Tibial nerve (tissue), 4 donors: Measurements from ENCODE around the gene ADGRB3. TPM values are rescaled to one million over a fixed set of nuclear protein-coding genes. Genes with fewer than 3 reads are reported as not detected.

Experiments used
- DNase-seq, 2 donors: peaks; one replicate each; pipeline ENCODE4 v3.0.0-alpha.2; 2019; ENCODE audit warnings: low spot score in 2 of 2
- H3K27ac ChIP-seq, 4 donors: fragments of 200-600 bp; sonication (generic) in 3 of 4; one replicate each; pipeline ENCODE4 v1.5.1; 2017 to 2019; ENCODE audit warnings: mild to moderate bottlenecking in 1 of 4
- H3K27me3 ChIP-seq, 2 donors: fragments of 200-600 bp; sonication (generic) in 1 of 2; one replicate each; pipeline versions ENCODE4 v1.5.1 to v1.6.0; 2017 to 2019
- H3K36me3 ChIP-seq, 3 donors: fragments of 200-600 bp; sonication (generic); one replicate each; pipeline ENCODE4 v1.5.1; 2018 to 2019
- H3K4me1 ChIP-seq, 4 donors: fragments of 200-600 bp; sonication (generic) in 3 of 4; one replicate each; pipeline ENCODE4 v1.5.1; 2017 to 2019
- H3K4me3 ChIP-seq, 4 donors: fragments of 200-600 bp; sonication (generic) in 3 of 4; one replicate each; pipeline ENCODE4 v1.5.1; 2017 to 2019; ENCODE audit warnings: mild to moderate bottlenecking in 1 of 4, moderate library complexity in 1 of 4
- H3K9me3 ChIP-seq, 4 donors: fragments of 200-600 bp; sonication (generic) in 3 of 4; one replicate each; pipeline ENCODE4 v1.5.1; 2017 to 2019
- EP300 ChIP-seq, 2 donors: sonication (generic); formaldehyde crosslinking; IDR thresholded peaks; one replicate each; pipeline ENCODE4 v1.6.1; 2017; ENCODE audit warnings: antibody characterized with exemption in 2 of 2, mild to moderate bottlenecking in 1 of 2
- POLR2A ChIP-seq, 2 donors: fragments of 450-650 bp; IDR thresholded peaks; one replicate each; pipeline ENCODE4 v1.6.1; 2017; ENCODE audit warnings: antibody characterized with exemption in 2 of 2, mild to moderate bottlenecking in 2 of 2, moderate library complexity in 2 of 2
- WGBS, 2 donors: methylation state at CpG; one replicate each; pipeline ENCODE4 v1.1.5; 2018; 5-methylcytosine and 5-hydroxymethylcytosine counted together
- total RNA-seq, 4 donors: library from RNA; depleted of rRNA; stranded (reverse); fragments of >200 nt; gene quantifications; one replicate each; pipeline ENCODE4 v1.1.0, GENCODE V29; 2016
- TF ChIP-seq, protein P1 (sequence below), 5 experiments: fragments of 200-600 bp in 3 of 5; fragments of 450-650 bp in 2 of 5; sonication (generic) in 3 of 5; IDR thresholded peaks; one replicate each; pipeline ENCODE4 v1.5.1; 2016 to 2019; ENCODE audit warnings: antibody characterized with exemption in 5 of 5, mild to moderate bottlenecking in 3 of 5, moderate library complexity in 2 of 5

ADGRB3 gene
- total RNA-seq, 4 donors from 2014 or later, result 9.0 to 17.9 (median 11.4) TPM

- no peak for DNase-seq
- Histone ChIP-seq H3K36me3 (no peaks in the 10 kb centered on the region), H3K27me3 (no peaks in the 10 kb centered on the region), H3K4me3 (no peak overlapping the region), H3K4me1 (no peaks in the 10 kb centered on the region), H3K27ac (no peak overlapping the region), H3K9me3 (no peaks in the 10 kb centered on the region)
- WGBS, 2 donors, result 74 to 83% methylated on average over 1 of the region's 1 CpG
- TF ChIP-seq, protein P1, sequence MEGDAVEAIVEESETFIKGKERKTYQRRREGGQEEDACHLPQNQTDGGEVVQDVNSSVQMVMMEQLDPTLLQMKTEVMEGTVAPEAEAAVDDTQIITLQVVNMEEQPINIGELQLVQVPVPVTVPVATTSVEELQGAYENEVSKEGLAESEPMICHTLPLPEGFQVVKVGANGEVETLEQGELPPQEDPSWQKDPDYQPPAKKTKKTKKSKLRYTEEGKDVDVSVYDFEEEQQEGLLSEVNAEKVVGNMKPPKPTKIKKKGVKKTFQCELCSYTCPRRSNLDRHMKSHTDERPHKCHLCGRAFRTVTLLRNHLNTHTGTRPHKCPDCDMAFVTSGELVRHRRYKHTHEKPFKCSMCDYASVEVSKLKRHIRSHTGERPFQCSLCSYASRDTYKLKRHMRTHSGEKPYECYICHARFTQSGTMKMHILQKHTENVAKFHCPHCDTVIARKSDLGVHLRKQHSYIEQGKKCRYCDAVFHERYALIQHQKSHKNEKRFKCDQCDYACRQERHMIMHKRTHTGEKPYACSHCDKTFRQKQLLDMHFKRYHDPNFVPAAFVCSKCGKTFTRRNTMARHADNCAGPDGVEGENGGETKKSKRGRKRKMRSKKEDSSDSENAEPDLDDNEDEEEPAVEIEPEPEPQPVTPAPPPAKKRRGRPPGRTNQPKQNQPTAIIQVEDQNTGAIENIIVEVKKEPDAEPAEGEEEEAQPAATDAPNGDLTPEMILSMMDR (IDR thresholded peaks at IDR 0.05), result no peak
- TF ChIP-seq EP300 (IDR thresholded peaks at IDR 0.05) (no peak), POLR2A (IDR thresholded peaks at IDR 0.05) (no peak)
Observed at GRCh38 chr6:69090132-69090531, 455.1 kb downstream of the ADGRB3 start.

DNA sequence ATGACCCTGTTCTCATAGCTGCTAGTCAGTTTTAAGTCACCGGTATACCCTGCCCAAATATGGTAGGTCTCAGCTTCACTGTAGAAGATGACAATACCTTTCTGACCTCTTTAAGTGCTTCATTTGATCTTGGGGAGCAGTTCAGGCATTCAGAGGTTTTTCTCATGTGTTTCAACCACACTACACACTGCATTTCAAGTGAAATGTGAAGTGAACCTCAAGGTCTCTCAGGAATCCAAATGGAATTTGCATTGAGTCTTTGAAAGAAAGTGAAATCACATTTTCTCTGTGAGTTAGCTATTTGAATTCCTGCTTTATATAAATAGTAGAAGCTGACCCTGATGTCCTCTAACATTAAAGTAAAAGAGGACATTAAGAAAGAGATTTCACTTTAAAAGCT lies 461.6 kb downstream of the ADGRB3 start:
- DNase-seq, result no peak
- Histone ChIP-seq H3K4me3 (no peak overlapping the region), H3K4me1 (no peaks in the 10 kb centered on the region), H3K9me3 (no peaks in the 10 kb centered on the region), H3K27ac (no peak overlapping the region), H3K36me3 (no peaks in the 10 kb centered on the region), H3K27me3 (no peaks in the 10 kb centered on the region)
- 57 to 71% methylated on average over 1 of the region's 1 CpG for WGBS, 2 donors
- TF ChIP-seq POLR2A (IDR thresholded peaks at IDR 0.05), result no peak
- TF ChIP-seq, protein P1 (IDR thresholded peaks at IDR 0.05), result no peak
- no peak for TF ChIP-seq EP300 (IDR thresholded peaks at IDR 0.05)

- no peaks in the 10 kb centered on the region for H3K36me3 ChIP-seq
- no peaks in the 10 kb centered on the region for H3K4me1 ChIP-seq
- H3K27ac ChIP-seq, result no peak overlapping the region
- no peaks in the 10 kb centered on the region for H3K27me3 ChIP-seq
- TF ChIP-seq POLR2A (IDR thresholded peaks at IDR 0.05) (no peak), EP300 (IDR thresholded peaks at IDR 0.05) (no peak)
- TF ChIP-seq, protein P1 (IDR thresholded peaks at IDR 0.05), result no peak
- H3K4me3 ChIP-seq, result no peak overlapping the region
- no peaks in the 10 kb centered on the region for H3K9me3 ChIP-seq
- DNase-seq, result no peak
Observed at GRCh38 chr6:69097948-69098347, 462.9 kb downstream of the ADGRB3 start.

DNA sequence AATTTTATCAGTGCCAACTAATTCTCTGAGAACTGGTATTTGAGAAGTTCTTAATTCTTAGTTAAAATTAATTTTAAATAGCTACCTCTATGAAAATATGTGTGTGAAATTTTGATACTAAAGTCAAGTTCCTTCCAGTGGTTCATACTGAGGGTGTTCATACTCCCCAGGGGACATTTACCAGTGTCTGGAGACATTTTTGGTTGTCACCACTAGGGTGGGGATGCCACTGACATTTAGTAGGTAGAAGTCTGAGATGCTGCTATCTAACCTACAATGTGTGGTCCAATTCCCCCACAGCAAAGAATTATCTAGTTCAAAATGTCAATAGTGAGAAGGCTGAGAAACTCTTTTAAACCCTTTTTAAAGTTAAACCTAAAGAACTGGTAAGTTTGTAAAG lies 463.8 kb downstream of the ADGRB3 start:
- Histone ChIP-seq H3K27ac (no peak overlapping the region), H3K4me3 (no peak overlapping the region), H3K27me3 (no peaks in the 10 kb centered on the region), H3K4me1 (no peaks in the 10 kb centered on the region), H3K9me3 (no peaks in the 10 kb centered on the region), H3K36me3 (no peaks in the 10 kb centered on the region)
- no peak for DNase-seq
- TF ChIP-seq, protein P1 (IDR thresholded peaks at IDR 0.05), result no peak
- TF ChIP-seq EP300 (IDR thresholded peaks at IDR 0.05) (no peak), POLR2A (IDR thresholded peaks at IDR 0.05) (no peak)

DNA sequence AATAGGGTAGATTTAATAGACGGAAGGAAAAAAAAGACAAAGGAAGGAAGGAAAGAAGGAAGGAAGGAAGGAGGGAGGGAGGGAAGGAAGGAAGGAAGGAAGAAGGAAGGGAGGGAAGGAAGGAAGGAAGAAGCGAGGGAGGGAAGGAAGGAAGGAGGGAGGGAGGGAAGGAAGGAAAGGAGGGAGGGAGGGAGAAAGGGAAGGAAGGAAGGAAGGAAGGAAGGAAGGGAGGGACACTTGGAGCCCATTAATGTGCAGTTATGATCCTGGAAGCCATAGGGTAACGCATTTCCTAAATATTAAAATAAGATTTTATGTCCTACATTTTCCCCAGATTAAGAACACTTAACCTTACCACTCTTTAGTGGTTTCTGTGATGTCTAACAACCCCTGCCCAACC lies 465.7 kb downstream of the ADGRB3 start:
- H3K27ac ChIP-seq, result no peak overlapping the region
- WGBS, 2 donors, result 83 to 87% methylated on average over 2 of the region's 3 CpGs
- no peaks in the 10 kb centered on the region for H3K9me3 ChIP-seq
- no peak for TF ChIP-seq EP300 (IDR thresholded peaks at IDR 0.05)
- no peak for TF ChIP-seq POLR2A (IDR thresholded peaks at IDR 0.05)
- TF ChIP-seq, protein P1 (IDR thresholded peaks at IDR 0.05), result no peak
- H3K27me3 ChIP-seq, result no peaks in the 10 kb centered on the region
- no peaks in the 10 kb centered on the region for H3K36me3 ChIP-seq
- H3K4me1 ChIP-seq, result no peaks in the 10 kb centered on the region
- no peak for DNase-seq
- no peak overlapping the region for H3K4me3 ChIP-seq
